ENCODE measurements around the gene PINLYP.

GRCh38 chr19:43596842-43597461, 21.4 kb downstream of the PINLYP start:
- TF ChIP-seq POLR2A (IDR thresholded peaks at IDR 0.05; ENCODE audit: low read length) (no peak), GATA1 (IDR thresholded peaks at IDR 0.05; ENCODE audit: low read depth, low read length) (no peak)
